GM12878 (cell line): ENCODE results near the gene SIMC1.

Experiments
- E2F8 ChIP-seq: fragments of 450-650 bp; IDR thresholded peaks from 2 replicates; pipeline ENCODE4 v1.6.1; 2018; ENCODE audit warnings: mild to moderate bottlenecking, low read depth, moderate library complexity; ENCODE audit not compliant: partially characterized antibody
- YY1 ChIP-seq: IDR thresholded peaks from 2 replicates; pipeline ENCODE4 v1.6.1; 2011; ENCODE audit warnings: low read depth, mild to moderate bottlenecking, low read length
- ZNF274 ChIP-seq: IDR thresholded peaks from one replicate; pipeline ENCODE4 v1.8.0; 2011; ENCODE audit not compliant: insufficient read length, insufficient read depth

DNA sequence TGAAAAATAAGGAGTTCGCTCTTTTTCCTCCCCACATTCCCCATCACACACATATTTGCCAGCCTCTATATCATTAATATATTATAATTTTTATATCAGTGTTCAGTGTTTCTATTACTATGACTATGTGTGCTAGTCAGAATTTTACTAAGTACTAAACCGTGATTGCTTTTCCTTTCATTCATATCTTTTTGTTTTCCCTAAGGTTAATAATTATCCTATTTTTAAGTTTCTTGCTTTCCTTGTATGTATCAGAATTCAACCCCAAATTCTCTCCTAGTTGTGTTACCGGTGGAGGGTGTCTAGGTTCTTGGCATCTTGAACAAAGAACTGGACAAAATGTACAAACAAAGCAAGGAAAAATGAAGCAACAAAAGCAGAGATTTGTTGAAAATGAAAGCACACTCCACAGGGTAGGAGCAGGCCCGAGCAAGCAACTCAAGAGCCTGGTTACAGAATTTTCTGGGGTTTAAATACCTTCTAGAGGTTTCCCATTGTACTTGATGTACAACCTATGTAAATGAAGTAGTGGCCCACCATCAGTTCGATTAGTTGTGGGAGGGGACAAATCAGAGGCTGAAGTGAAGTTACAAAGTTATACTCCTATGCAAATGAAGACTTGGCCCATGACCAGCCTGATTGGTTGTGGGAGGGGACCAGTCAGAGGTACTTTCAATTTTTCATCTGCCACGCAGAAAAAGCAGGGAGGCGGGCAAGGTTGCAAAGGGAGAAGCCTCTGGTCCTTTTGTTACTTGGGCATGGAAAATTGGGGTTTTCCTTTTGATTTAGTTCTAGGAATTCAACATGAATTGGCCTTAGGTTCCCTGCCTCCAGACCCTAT is 79.5 kb downstream of the SIMC1 start:
- no peak for TF ChIP-seq YY1
- TF ChIP-seq ZNF274: no peak
- TF ChIP-seq E2F8: no peak
